ENCODE data around the gene PNPLA5. TPM values are rescaled to one million over a fixed set of nuclear protein-coding genes. Genes with fewer than 3 reads are reported as not detected.

Gene PNPLA5
- total RNA-seq, 1 experiment from 2014 or later: not detected

DNA sequence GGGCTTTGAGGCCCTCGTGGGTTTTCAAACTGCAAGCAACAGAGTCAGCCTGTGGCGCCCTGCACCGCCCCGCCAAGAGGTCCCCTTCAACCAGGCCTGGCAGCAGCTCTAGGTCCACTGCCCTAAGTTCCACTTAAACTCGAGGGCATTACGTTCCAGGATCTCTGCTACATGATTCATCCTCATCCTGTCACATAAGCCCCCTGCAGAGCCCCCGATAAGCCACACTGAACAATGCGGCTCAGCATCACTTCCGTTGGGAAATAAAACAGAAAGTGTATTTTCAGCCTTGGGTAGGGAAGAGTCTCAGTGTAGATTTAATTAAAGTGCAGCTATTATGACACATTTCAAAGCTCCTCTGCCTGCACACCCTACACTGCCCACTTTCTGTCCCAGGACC lies 54.1 kb downstream of the PNPLA5 start:
- no peak overlapping the region for H3K9ac ChIP-seq (ENCODE audit: low read length)

DNA sequence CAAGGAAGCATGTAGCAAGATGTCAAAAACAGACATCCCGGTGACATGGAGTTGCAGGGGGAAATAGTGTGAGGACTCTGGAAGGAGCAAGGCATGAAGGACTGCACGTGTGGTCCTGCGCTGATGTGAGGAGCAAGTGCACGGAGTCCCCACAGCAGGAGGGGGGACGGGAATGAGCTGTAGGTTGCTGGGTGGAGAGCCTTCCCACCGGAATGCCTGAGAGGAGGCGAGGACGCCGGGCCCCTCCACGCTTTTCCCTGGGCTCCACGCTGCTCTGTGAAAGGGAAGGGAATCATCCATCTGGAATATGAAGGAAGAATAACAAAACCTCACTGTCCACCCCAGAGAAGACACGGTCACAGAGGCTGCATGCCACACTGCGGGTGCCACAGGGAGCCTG lies 56.1 kb downstream of the PNPLA5 start:
- no peak overlapping the region for H3K9ac ChIP-seq (ENCODE audit: low read length)
- no peak for ATAC-seq
- no TSS peak for BruUV-seq (replicated peaks)
- no peaks in the 10 kb centered on the region for H3K36me3 ChIP-seq (ENCODE audit: low read depth, low read length)
- TF ChIP-seq EZH2 (IDR thresholded peaks at IDR 0.05; ENCODE audit: low read length, unreplicated experiment) (no peak), EZH2phosphoT487 (IDR thresholded peaks at IDR 0.05; ENCODE audit: borderline replicate concordance, low read length) (no peak)
- TF ChIP-seq, protein P1, sequence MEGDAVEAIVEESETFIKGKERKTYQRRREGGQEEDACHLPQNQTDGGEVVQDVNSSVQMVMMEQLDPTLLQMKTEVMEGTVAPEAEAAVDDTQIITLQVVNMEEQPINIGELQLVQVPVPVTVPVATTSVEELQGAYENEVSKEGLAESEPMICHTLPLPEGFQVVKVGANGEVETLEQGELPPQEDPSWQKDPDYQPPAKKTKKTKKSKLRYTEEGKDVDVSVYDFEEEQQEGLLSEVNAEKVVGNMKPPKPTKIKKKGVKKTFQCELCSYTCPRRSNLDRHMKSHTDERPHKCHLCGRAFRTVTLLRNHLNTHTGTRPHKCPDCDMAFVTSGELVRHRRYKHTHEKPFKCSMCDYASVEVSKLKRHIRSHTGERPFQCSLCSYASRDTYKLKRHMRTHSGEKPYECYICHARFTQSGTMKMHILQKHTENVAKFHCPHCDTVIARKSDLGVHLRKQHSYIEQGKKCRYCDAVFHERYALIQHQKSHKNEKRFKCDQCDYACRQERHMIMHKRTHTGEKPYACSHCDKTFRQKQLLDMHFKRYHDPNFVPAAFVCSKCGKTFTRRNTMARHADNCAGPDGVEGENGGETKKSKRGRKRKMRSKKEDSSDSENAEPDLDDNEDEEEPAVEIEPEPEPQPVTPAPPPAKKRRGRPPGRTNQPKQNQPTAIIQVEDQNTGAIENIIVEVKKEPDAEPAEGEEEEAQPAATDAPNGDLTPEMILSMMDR (conservative IDR thresholded peaks at IDR 0.05; ENCODE audit: low read depth, low read length): no peak
- intact Hi-C loops (cut with micrococcal nuclease): no loop called here
- H4K20me1 ChIP-seq (ENCODE audit: low read length): no peaks in the 10 kb centered on the region
- H3K4me1 ChIP-seq (ENCODE audit: insufficient read depth, low read length): no peaks in the 10 kb centered on the region
- H3K27me3 ChIP-seq (ENCODE audit: low read length): no peaks in the 10 kb centered on the region
- H3K9me2 ChIP-seq (replicated peaks; ENCODE audit: low read length): no peaks in the 10 kb centered on the region
- no peak overlapping the region for H3K27ac ChIP-seq (ENCODE audit: low read length)
- no peaks in the 10 kb centered on the region for H3K79me2 ChIP-seq (ENCODE audit: low read length)
- POLR2A ChIA-PET (ENCODE audit: unreplicated experiment): no interaction called here
- H3K4me2 ChIP-seq (ENCODE audit: low read length): no peak overlapping the region
- H3K9me3 ChIP-seq (ENCODE audit: low read length): no peaks in the 10 kb centered on the region
- H3K4me3 ChIP-seq (ENCODE audit: low read length): no peak overlapping the region
- no peak for DNase-seq
- no peaks in the 10 kb centered on the region for H3F3A ChIP-seq (ENCODE audit: low read length, unreplicated experiment)
- CTCF ChIA-PET: no interaction called here
- H2AFZ ChIP-seq (ENCODE audit: low read length): no peak overlapping the region

More for the DNA sequence above, 54.1 kb downstream of the PNPLA5 start:
- TF ChIP-seq EZH2phosphoT487 (IDR thresholded peaks at IDR 0.05; ENCODE audit: borderline replicate concordance, low read length) (no peak), EZH2 (IDR thresholded peaks at IDR 0.05; ENCODE audit: low read length, unreplicated experiment) (no peak)
- TF ChIP-seq, protein P1 (conservative IDR thresholded peaks at IDR 0.05; ENCODE audit: low read depth, low read length): no peak
- Histone ChIP-seq H3K79me2 (ENCODE audit: low read length) (no peaks in the 10 kb centered on the region), H3K4me1 (ENCODE audit: insufficient read depth, low read length) (no peaks in the 10 kb centered on the region), H3K36me3 (ENCODE audit: low read depth, low read length) (no peaks in the 10 kb centered on the region), H3K4me3 (ENCODE audit: low read length) (no peak overlapping the region), H4K20me1 (ENCODE audit: low read length) (no peaks in the 10 kb centered on the region), H3K9me2 (replicated peaks; ENCODE audit: low read length) (no peaks in the 10 kb centered on the region), H3F3A (ENCODE audit: low read length, unreplicated experiment) (no peaks in the 10 kb centered on the region), H3K9me3 (ENCODE audit: low read length) (no peaks in the 10 kb centered on the region), H3K27me3 (ENCODE audit: low read length) (no peaks in the 10 kb centered on the region), H3K4me2 (ENCODE audit: low read length) (no peak overlapping the region), H3K27ac (ENCODE audit: low read length) (no peak overlapping the region), H2AFZ (ENCODE audit: low read length) (no peak overlapping the region)
- ChIA-PET CTCF (no interaction called here), POLR2A (ENCODE audit: unreplicated experiment) (no interaction called here)
- DNase-seq (no peak), ATAC-seq (no peak)
- intact Hi-C loops (cut with micrococcal nuclease): no loop called here
- no TSS peak for BruUV-seq (replicated peaks)

DNA sequence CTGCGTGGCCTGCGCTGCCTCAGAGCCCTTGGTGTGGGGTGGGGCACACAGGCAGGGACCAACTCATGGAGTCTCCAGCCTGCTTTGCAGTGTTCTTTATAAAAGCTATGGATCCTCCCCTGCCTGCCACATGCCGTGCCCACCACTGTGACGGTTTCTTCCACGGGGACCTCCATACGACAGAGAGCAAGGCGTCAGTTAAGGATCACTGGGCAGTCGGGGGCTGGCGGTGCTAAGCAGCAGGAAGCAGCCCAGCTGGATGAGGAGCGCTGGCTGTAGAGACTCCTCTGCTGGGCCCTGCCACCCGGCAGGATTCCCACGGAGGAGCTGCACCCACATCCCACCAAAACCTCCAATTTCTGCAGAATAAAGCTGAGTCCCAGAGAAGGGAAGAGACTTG lies 56.6 kb downstream of the PNPLA5 start:
- H3K9ac ChIP-seq (ENCODE audit: low read length): no peak overlapping the region
- no peaks in the 10 kb centered on the region for H3K79me2 ChIP-seq (ENCODE audit: low read length)
- no peaks in the 10 kb centered on the region for H4K20me1 ChIP-seq (ENCODE audit: low read length)
- H3K9me2 ChIP-seq (replicated peaks; ENCODE audit: low read length): no peaks in the 10 kb centered on the region
- H3F3A ChIP-seq (ENCODE audit: low read length, unreplicated experiment): no peaks in the 10 kb centered on the region
- CTCF ChIA-PET: no interaction called here
- no TSS peak for BruUV-seq (replicated peaks)
- intact Hi-C loops (cut with micrococcal nuclease): no loop called here
- H3K4me3 ChIP-seq (ENCODE audit: low read length): no peak overlapping the region
- POLR2A ChIA-PET (ENCODE audit: unreplicated experiment): no interaction called here
- DNase-seq: no peak
- H3K4me2 ChIP-seq (ENCODE audit: low read length): no peak overlapping the region
- no peaks in the 10 kb centered on the region for H3K9me3 ChIP-seq (ENCODE audit: low read length)
- H3K27ac ChIP-seq (ENCODE audit: low read length): no peak overlapping the region
- no peaks in the 10 kb centered on the region for H3K4me1 ChIP-seq (ENCODE audit: insufficient read depth, low read length)
- TF ChIP-seq, protein P1 (conservative IDR thresholded peaks at IDR 0.05; ENCODE audit: low read depth, low read length): no peak
- no peak for TF ChIP-seq EZH2 (IDR thresholded peaks at IDR 0.05; ENCODE audit: low read length, unreplicated experiment)
- TF ChIP-seq EZH2phosphoT487 (IDR thresholded peaks at IDR 0.05; ENCODE audit: borderline replicate concordance, low read length): no peak
- no peaks in the 10 kb centered on the region for H3K36me3 ChIP-seq (ENCODE audit: low read depth, low read length)
- H2AFZ ChIP-seq (ENCODE audit: low read length): no peak overlapping the region
- no peaks in the 10 kb centered on the region for H3K27me3 ChIP-seq (ENCODE audit: low read length)
- no peak for ATAC-seq
